ENCODE data around the gene ERN2. TPM values are rescaled to one million over a fixed set of nuclear protein-coding genes. Genes with fewer than 3 reads are reported as not detected.
"Not testable (repeated sequence)": the region's sequence is repeated elsewhere in the genome, so short reads cannot be mapped to it uniquely, and the experiment has no call there.

ERN2 gene
- 0.59 TPM for polyA plus RNA-seq (2013, experiment 1 of 2)
- polyA plus RNA-seq (2013, experiment 2 of 2), result not detected

- 66 to 74% methylated on average over 24 to 34 of the region's 37 CpGs for WGBS, 2 experiments (ENCODE audit: insufficient coverage in 2 of 2)
- Histone ChIP-seq H3K36me3 (ENCODE audit: control insufficient read depth, insufficient read depth, low read length) (no peaks in the 10 kb centered on the region), H3K27ac (ENCODE audit: low read depth, low read length, severe bottlenecking) (no peak within 1 kb of the TSS), H3K4me1 (ENCODE audit: control insufficient read depth, insufficient read depth, low read length, poor library complexity, severe bottlenecking) (no peaks in the 10 kb centered on the region), H3K9me3 (ENCODE audit: control insufficient read depth, low read length) (peaks cover 12% of the 10 kb centered on the region), H3K4me3 (ENCODE audit: extremely low read depth, insufficient read depth, low read length, poor library complexity, severe bottlenecking) (no peak within 1 kb of the TSS)
These were observed at the start of gene ERN2 for GRCh38 chr16:23712976-23713375. Gene ERN2, minus strand, starts transcription at chr16:23713222. Its CDS starts 35 bp downstream, at chr16:23713187.

- no peaks in the 10 kb centered on the region for H3K4me1 ChIP-seq (ENCODE audit: control insufficient read depth, insufficient read depth, low read length, poor library complexity, severe bottlenecking)
These were observed 45.1 kb upstream of the ERN2 start for GRCh38 chr16:23757937-23758619.

GRCh38 chr16:23757116-23757515, 44.1 kb upstream of the ERN2 start:
- no peaks in the 10 kb centered on the region for H3K4me1 ChIP-seq (ENCODE audit: control insufficient read depth, insufficient read depth, low read length, poor library complexity, severe bottlenecking)
- H3K9me3 ChIP-seq (ENCODE audit: control insufficient read depth, low read length), result no peaks in the 10 kb centered on the region
- no peaks in the 10 kb centered on the region for H3K36me3 ChIP-seq (ENCODE audit: control insufficient read depth, insufficient read depth, low read length)
- 84 to 93% methylated on average over 7 of the region's 9 CpGs for WGBS, 2 experiments (ENCODE audit: insufficient coverage in 2 of 2)
- H3K27ac ChIP-seq (ENCODE audit: low read depth, low read length, severe bottlenecking), result no peak overlapping the region
- H3K4me3 ChIP-seq (ENCODE audit: extremely low read depth, insufficient read depth, low read length, poor library complexity, severe bottlenecking), result no peak overlapping the region

More at GRCh38 chr16:23757937-23758619, 45.1 kb upstream of the ERN2 start:
- Histone ChIP-seq H3K9me3 (ENCODE audit: control insufficient read depth, low read length) (no peaks in the 10 kb centered on the region), H3K36me3 (ENCODE audit: control insufficient read depth, insufficient read depth, low read length) (no peaks in the 10 kb centered on the region), H3K27ac (ENCODE audit: low read depth, low read length, severe bottlenecking) (no peak overlapping the region), H3K4me3 (ENCODE audit: extremely low read depth, insufficient read depth, low read length, poor library complexity, severe bottlenecking) (no peak overlapping the region)
- WGBS, 2 experiments (ENCODE audit: insufficient coverage in 2 of 2), result 73 to 83% methylated on average over 1 to 2 of the region's 6 CpGs

DNA sequence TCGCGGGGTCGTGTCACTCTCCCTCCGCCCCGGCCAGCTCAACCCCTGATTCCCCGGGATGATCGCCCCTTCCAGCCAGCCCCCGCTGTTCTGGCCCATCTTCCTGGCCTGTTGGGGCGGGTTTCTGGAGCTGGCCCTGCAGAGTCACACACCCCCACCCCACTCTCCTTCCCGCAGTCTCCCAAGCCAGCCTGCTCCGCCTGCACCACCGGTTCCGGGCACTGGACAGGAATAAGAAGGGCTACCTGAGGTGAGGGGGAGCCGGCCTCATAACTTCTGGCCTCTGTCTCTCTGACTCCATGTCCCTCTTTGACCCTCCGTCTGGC, 42.4 kb upstream of the ERN2 start:
- Histone ChIP-seq H3K9me3 (ENCODE audit: control insufficient read depth, low read length) (no peaks in the 10 kb centered on the region), H3K27ac (ENCODE audit: low read depth, low read length, severe bottlenecking) (no peak overlapping the region), H3K4me3 (ENCODE audit: extremely low read depth, insufficient read depth, low read length, poor library complexity, severe bottlenecking) (no peak overlapping the region), H3K36me3 (ENCODE audit: control insufficient read depth, insufficient read depth, low read length) (no peaks in the 10 kb centered on the region), H3K4me1 (ENCODE audit: control insufficient read depth, insufficient read depth, low read length, poor library complexity, severe bottlenecking) (no peaks in the 10 kb centered on the region)
- WGBS, 2 experiments (ENCODE audit: insufficient coverage in 2 of 2), result 75 to 76% methylated on average over 11 to 12 of the region's 15 CpGs

DNA sequence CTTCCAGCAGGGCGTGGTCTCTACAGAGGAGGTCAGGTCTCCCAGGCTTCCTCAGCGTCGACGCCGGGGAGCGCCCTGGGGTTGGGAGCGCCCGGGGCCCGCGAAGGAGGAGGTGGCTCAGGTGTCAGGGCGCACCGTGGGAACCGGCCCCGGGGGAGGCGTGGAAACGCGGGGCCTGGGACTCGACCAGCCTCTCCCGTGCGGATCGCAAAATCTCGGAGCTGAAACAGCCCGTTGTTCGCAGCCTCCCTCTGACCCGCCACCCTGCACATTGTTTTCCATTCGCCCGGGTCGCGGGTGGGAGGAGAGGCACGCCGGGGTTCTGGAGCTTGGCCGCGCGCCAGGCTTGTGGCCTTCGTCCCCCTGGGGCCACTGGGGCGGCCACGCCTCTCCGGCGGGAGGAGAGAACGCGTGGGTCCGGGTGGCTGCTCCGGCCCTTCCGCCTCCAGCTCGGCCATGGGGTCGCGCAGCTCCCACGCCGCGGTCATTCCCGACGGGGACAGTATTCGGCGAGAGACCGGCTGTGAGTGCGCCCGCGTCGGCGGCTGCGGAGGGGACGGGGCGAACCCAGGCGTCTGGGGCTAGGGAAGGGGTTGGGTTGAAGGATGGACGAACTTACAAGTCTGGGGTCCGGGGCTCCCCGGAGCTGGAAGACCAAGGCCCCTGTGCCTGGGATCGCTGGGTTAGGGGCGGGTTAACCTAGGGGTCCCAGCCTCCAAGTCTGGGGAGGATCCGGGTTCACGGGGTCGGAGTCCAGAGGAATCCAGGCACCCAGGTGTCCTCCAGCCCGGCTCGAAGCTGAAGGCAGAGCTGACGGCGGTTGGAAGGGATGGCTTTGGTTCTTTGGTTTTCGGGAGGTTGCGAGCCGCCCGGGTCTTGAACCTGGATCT, 41.8 kb upstream of the ERN2 start, which contains the start of gene CHP2:
TSS of gene CHP2 (plus strand) at position 433 of the 890 bp plus-strand sequence. CDS start at position 457, 24 bp downstream.
- peak within 1 kb of the TSS; percentile 2 for H3K4me3 ChIP-seq (ENCODE audit: extremely low read depth, insufficient read depth, low read length, poor library complexity, severe bottlenecking)
- 41 to 51% methylated on average over 56 to 78 of the region's 80 CpGs for WGBS, 2 experiments (ENCODE audit: insufficient coverage in 2 of 2)
- H3K27ac ChIP-seq (ENCODE audit: low read depth, low read length, severe bottlenecking), result no peak within 1 kb of the TSS
- H3K36me3 ChIP-seq (ENCODE audit: control insufficient read depth, insufficient read depth, low read length), result no peaks in the 10 kb centered on the region
- H3K4me1 ChIP-seq (ENCODE audit: control insufficient read depth, insufficient read depth, low read length, poor library complexity, severe bottlenecking), result no peaks in the 10 kb centered on the region
- no peaks in the 10 kb centered on the region for H3K9me3 ChIP-seq (ENCODE audit: control insufficient read depth, low read length)

- Histone ChIP-seq H3K4me1 (ENCODE audit: control insufficient read depth, insufficient read depth, low read length, poor library complexity, severe bottlenecking) (no peaks in the 10 kb centered on the region), H3K9me3 (ENCODE audit: control insufficient read depth, low read length) (no peaks in the 10 kb centered on the region), H3K27ac (ENCODE audit: low read depth, low read length, severe bottlenecking) (no peak overlapping the region), H3K4me3 (ENCODE audit: extremely low read depth, insufficient read depth, low read length, poor library complexity, severe bottlenecking) (peak overlapping the region; percentile 2), H3K36me3 (ENCODE audit: control insufficient read depth, insufficient read depth, low read length) (no peaks in the 10 kb centered on the region)
- WGBS, 2 experiments (ENCODE audit: insufficient coverage in 2 of 2), result 63 to 72% methylated on average over 15 to 16 of the region's 17 CpGs
These were observed 41.0 kb upstream of the ERN2 start for GRCh38 chr16:23753908-23754593.

DNA sequence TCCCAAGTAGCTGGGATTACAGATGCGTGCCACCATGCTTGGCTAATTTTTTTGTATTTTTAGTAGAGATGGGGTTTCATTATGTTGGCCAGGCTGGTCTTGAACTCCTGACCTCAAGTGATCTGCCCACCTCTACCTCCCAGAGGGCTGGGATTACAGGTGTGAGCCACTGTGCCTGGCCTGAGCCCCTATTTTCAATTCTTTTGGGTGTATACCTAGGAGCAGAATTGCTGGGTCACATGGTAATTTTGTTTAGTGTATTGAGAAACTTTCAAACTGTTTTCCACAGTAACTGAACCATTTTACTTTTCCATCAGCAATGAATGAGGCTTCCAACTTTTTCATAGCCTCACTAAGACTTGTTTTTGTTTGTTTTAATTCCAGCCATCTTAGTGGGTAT, 38.0 kb upstream of the ERN2 start:
- not testable (repeated sequence) for H3K9me3 ChIP-seq (ENCODE audit: control insufficient read depth, low read length); H3K27ac ChIP-seq (ENCODE audit: low read depth, low read length, severe bottlenecking); H3K4me3 ChIP-seq (ENCODE audit: extremely low read depth, insufficient read depth, low read length, poor library complexity, severe bottlenecking); H3K4me1 ChIP-seq (ENCODE audit: control insufficient read depth, insufficient read depth, low read length, poor library complexity, severe bottlenecking); H3K36me3 ChIP-seq (ENCODE audit: control insufficient read depth, insufficient read depth, low read length)
- WGBS, 2 experiments (ENCODE audit: insufficient coverage in 2 of 2), result no CpG with 5 or more reads among the region's 1 CpG

- H3K27ac ChIP-seq (ENCODE audit: low read depth, low read length, severe bottlenecking), result no peak overlapping the region
- no peaks in the 10 kb centered on the region for H3K36me3 ChIP-seq (ENCODE audit: control insufficient read depth, insufficient read depth, low read length)
- no peak overlapping the region for H3K4me3 ChIP-seq (ENCODE audit: extremely low read depth, insufficient read depth, low read length, poor library complexity, severe bottlenecking)
- no peaks in the 10 kb centered on the region for H3K4me1 ChIP-seq (ENCODE audit: control insufficient read depth, insufficient read depth, low read length, poor library complexity, severe bottlenecking)
- no peaks in the 10 kb centered on the region for H3K9me3 ChIP-seq (ENCODE audit: control insufficient read depth, low read length)
- WGBS, 2 experiments (ENCODE audit: insufficient coverage in 2 of 2), result no CpG with 5 or more reads among the region's 1 CpG
These were observed 35.6 kb upstream of the ERN2 start for GRCh38 chr16:23748630-23749029.

- WGBS, 2 experiments (ENCODE audit: insufficient coverage in 2 of 2), result 82 to 83% methylated on average over 2 of the region's 4 CpGs
- Histone ChIP-seq H3K36me3 (ENCODE audit: control insufficient read depth, insufficient read depth, low read length) (no peaks in the 10 kb centered on the region), H3K27ac (ENCODE audit: low read depth, low read length, severe bottlenecking) (no peak overlapping the region), H3K4me1 (ENCODE audit: control insufficient read depth, insufficient read depth, low read length, poor library complexity, severe bottlenecking) (no peaks in the 10 kb centered on the region), H3K9me3 (ENCODE audit: control insufficient read depth, low read length) (no peaks in the 10 kb centered on the region), H3K4me3 (ENCODE audit: extremely low read depth, insufficient read depth, low read length, poor library complexity, severe bottlenecking) (no peak overlapping the region)
These were observed 32.2 kb upstream of the ERN2 start for GRCh38 chr16:23745263-23745662.

- no peaks in the 10 kb centered on the region for H3K9me3 ChIP-seq (ENCODE audit: control insufficient read depth, low read length)
- 44 to 55% methylated on average over 2 to 4 of the region's 4 CpGs for WGBS, 2 experiments (ENCODE audit: insufficient coverage in 2 of 2)
- no peak overlapping the region for H3K4me3 ChIP-seq (ENCODE audit: extremely low read depth, insufficient read depth, low read length, poor library complexity, severe bottlenecking)
- H3K36me3 ChIP-seq (ENCODE audit: control insufficient read depth, insufficient read depth, low read length), result no peaks in the 10 kb centered on the region
- no peak overlapping the region for H3K27ac ChIP-seq (ENCODE audit: low read depth, low read length, severe bottlenecking)
- H3K4me1 ChIP-seq (ENCODE audit: control insufficient read depth, insufficient read depth, low read length, poor library complexity, severe bottlenecking), result no peaks in the 10 kb centered on the region
These were observed 29.7 kb upstream of the ERN2 start for GRCh38 chr16:23742766-23743165.

Data from mesodermal cell (in vitro differentiated cells).